GM18907 (cell line): ENCODE data around the gene CLDN6.
A peak's percentile ranks its signal among the peaks of the same experiment; 100 is the strongest.
"Not testable (repeated sequence)": the region's sequence is repeated elsewhere in the genome, so short reads cannot be mapped to it uniquely, and the experiment has no call there.

Experiments used
- ATAC-seq: cut with Tn5 transposase; IDR thresholded peaks from one replicate; pipeline ENCODE4 v1.9.1; 2021; ENCODE audit warnings: mild to moderate bottlenecking, moderate library complexity; ENCODE audit not compliant: unreplicated experiment

Gene CLDN6

GRCh38 chr16:3052571-3053329 is 34.8 kb upstream of the CLDN6 start:
- ATAC-seq, result not testable (repeated sequence)

GRCh38 chr16:3051494-3051893 is 33.5 kb upstream of the CLDN6 start:
- ATAC-seq, result no peak

GRCh38 chr16:3051009-3051408 is 33.0 kb upstream of the CLDN6 start:
- no peak for ATAC-seq

GRCh38 chr16:3050487-3050886 is 32.5 kb upstream of the CLDN6 start:
- ATAC-seq, result no peak

GRCh38 chr16:3049921-3050481 is 32.0 kb upstream of the CLDN6 start:
- ATAC-seq, result no peak

- ATAC-seq, result no peak
Measured at GRCh38 chr16:3047387-3047720, 29.4 kb upstream of the CLDN6 start.

GRCh38 chr16:3046641-3047386 is 28.8 kb upstream of the CLDN6 start:
- no peak for ATAC-seq

GRCh38 chr16:3045758-3046640 is 28.0 kb upstream of the CLDN6 start, which contains the start of gene MMP25:
Gene MMP25, plus strand, starts transcription at chr16:3046561. Its CDS starts 357 bp downstream, at chr16:3046918.
- ATAC-seq, result peak; percentile 48

GRCh38 chr16:3044708-3045107 is 26.7 kb upstream of the CLDN6 start:
- ATAC-seq, result no peak

GRCh38 chr16:3042376-3042775 is 24.4 kb upstream of the CLDN6 start:
- ATAC-seq, result no peak

GRCh38 chr16:3038896-3039295 is 20.9 kb upstream of the CLDN6 start:
- no peak for ATAC-seq

- ATAC-seq, result no peak
Measured at GRCh38 chr16:3038256-3038655, 20.3 kb upstream of the CLDN6 start.

GRCh38 chr16:3036726-3037315 is 18.8 kb upstream of the CLDN6 start, which contains the start of gene BICDL2:
Gene BICDL2, minus strand, starts transcription at chr16:3036944. Its CDS starts 1,448 bp downstream, at chr16:3035496.
- ATAC-seq, result no peak

GRCh38 chr16:3035972-3036725 is 18.2 kb upstream of the CLDN6 start:
- ATAC-seq, result no peak

GRCh38 chr16:3035289-3035971 is 17.4 kb upstream of the CLDN6 start:
- no peak for ATAC-seq

- no peak for ATAC-seq
Measured at GRCh38 chr16:3032624-3033023, 14.6 kb upstream of the CLDN6 start.

- ATAC-seq, result no peak
Measured at GRCh38 chr16:3030222-3031212, 12.5 kb upstream of the CLDN6 start.
